HepG2 (cell line): ENCODE data around the gene CYP27A1. TPM values are rescaled to one million over a fixed set of nuclear protein-coding genes. Genes with fewer than 3 reads are reported as not detected.

ENCODE experiments used
- CBFB ChIP-seq: sonication (generic); formaldehyde crosslinking; IDR thresholded peaks from 2 replicates; pipeline ENCODE4 v1.4.0; 2020; ENCODE audit warnings: missing genetic modification reagents
- EP300 ChIP-seq, 3 experiments: sonication (generic) in 1 of 3; formaldehyde crosslinking in 1 of 3; IDR thresholded peaks; 2 replicates each; pipeline versions ENCODE4 v1.5.1 to v1.6.1; 2011 to 2020; ENCODE audit warnings: low read depth in 2 of 3, low read length in 2 of 3, borderline replicate concordance in 1 of 3, improper control_type of control experiment in 1 of 3, mild to moderate bottlenecking in 1 of 3, missing genetic modification reagents in 1 of 3, moderate library complexity in 1 of 3
- GPN1 ChIP-seq: sonication (generic); formaldehyde crosslinking; IDR thresholded peaks from 2 replicates; pipeline ENCODE4 v1.5.1; 2020; ENCODE audit warnings: missing genetic modification reagents, borderline replicate concordance
- HNF1A ChIP-seq, 2 experiments: sonication (generic) in 1 of 2; formaldehyde crosslinking in 1 of 2; IDR thresholded peaks; 2 replicates each; pipeline versions ENCODE4 v1.4.0 to v1.6.1; 2016 to 2020; ENCODE audit warnings: borderline replicate concordance in 1 of 2, low read depth in 1 of 2, mild to moderate bottlenecking in 1 of 2, missing genetic modification reagents in 1 of 2
- HNF4A ChIP-seq: sonication (generic); formaldehyde crosslinking; IDR thresholded peaks from 2 replicates; pipeline ENCODE4 v1.4.0; 2020; ENCODE audit warnings: missing genetic modification reagents
- KDM3A ChIP-seq: IDR thresholded peaks from 2 replicates; pipeline ENCODE4 v1.6.1; 2018; ENCODE audit warnings: low read depth, missing compliant biosample characterization
- NBN ChIP-seq: fragments of 450-650 bp; conservative IDR thresholded peaks from 2 replicates; pipeline ENCODE4 v1.6.1; 2017
- NCOA2 ChIP-seq: sonication (generic); formaldehyde crosslinking; IDR thresholded peaks from 2 replicates; pipeline ENCODE4 v1.8.0; 2022; ENCODE audit warnings: inconsistent platforms
- POLR2A ChIP-seq, 2 experiments: IDR thresholded peaks; 2 replicates each; pipeline ENCODE4 v1.6.1; 2011; ENCODE audit warnings: low read depth in 2 of 2, low read length in 2 of 2, mild to moderate bottlenecking in 1 of 2, moderate library complexity in 1 of 2; ENCODE audit not compliant: insufficient read depth in 1 of 2
- PRDM15 ChIP-seq: sonication (generic); formaldehyde crosslinking; IDR thresholded peaks from 2 replicates; pipeline ENCODE4 v1.4.0; 2020; ENCODE audit warnings: missing genetic modification reagents
- RFXAP ChIP-seq: sonication (generic); formaldehyde crosslinking; IDR thresholded peaks from 2 replicates; pipeline ENCODE4 v1.4.0; 2020; ENCODE audit warnings: missing genetic modification reagents, borderline replicate concordance
- SKI ChIP-seq: fragments of 450-650 bp; IDR thresholded peaks from one replicate; pipeline ENCODE4 v1.6.1; 2018; ENCODE audit warnings: mild to moderate bottlenecking; ENCODE audit not compliant: partially characterized antibody
- ZMYM3 ChIP-seq: sonication (generic); formaldehyde crosslinking; IDR thresholded peaks from 2 replicates; pipeline ENCODE4 v1.5.1; 2020; ENCODE audit warnings: mild to moderate bottlenecking, missing genetic modification reagents
- ZNF292 ChIP-seq: sonication (generic); formaldehyde crosslinking; IDR thresholded peaks from 2 replicates; pipeline ENCODE4 v1.8.1; 2022; ENCODE audit warnings: mild to moderate bottlenecking, low read depth, missing genetic modification reagents, borderline replicate concordance
- ZNF567 ChIP-seq: sonication (generic); formaldehyde crosslinking; IDR thresholded peaks from 2 replicates; pipeline ENCODE4 v1.8.1; 2023; ENCODE audit warnings: mild to moderate bottlenecking, missing genetic modification reagents, borderline replicate concordance
- polyA plus RNA-seq, 8 experiments: library from polyadenylated mRNA; depleted of rRNA in 3 of 8; stranded (reverse) in 7 of 8; unstranded in 1 of 8; fragments of >200 nt; fragmentation: Illumina TruSeq in 4 of 8; extraction: Trizol in 4 of 8; gene quantifications; 2 replicates each; pipeline versions ENCODE4 v1.2.1 to v1.2.3, GENCODE V29; 2011 to 2016; ENCODE audit warnings: low read depth in 4 of 8, missing spikeins in 1 of 8, mixed read lengths in 1 of 8; ENCODE audit not compliant: insufficient read depth in 1 of 8
- total RNA-seq, 5 experiments: library from RNA; depleted of rRNA; stranded (reverse); fragments of >200 nt; fragmentation: Illumina TruSeq; extraction: Trizol; gene quantifications; 2 replicates each; pipeline ENCODE4 v1.2.3, GENCODE V29; 2016; ENCODE audit warnings: low read depth in 1 of 5
- TF ChIP-seq, protein P1 (sequence below): sonication (generic); formaldehyde crosslinking; IDR thresholded peaks from 2 replicates; pipeline ENCODE4 v1.5.0; 2020; ENCODE audit warnings: missing genetic modification reagents
- TF ChIP-seq, protein P2 (sequence below): sonication (generic); formaldehyde crosslinking; IDR thresholded peaks from 2 replicates; pipeline ENCODE4 v1.9.0; 2021; ENCODE audit warnings: missing genetic modification reagents, borderline replicate concordance

The CYP27A1 gene
- total and polyA plus RNA-seq, 2 of the 13 experiments (the other 11 are each of a cell fraction or from before 2014, with no cell fraction given) = 157 to 266 TPM

DNA sequence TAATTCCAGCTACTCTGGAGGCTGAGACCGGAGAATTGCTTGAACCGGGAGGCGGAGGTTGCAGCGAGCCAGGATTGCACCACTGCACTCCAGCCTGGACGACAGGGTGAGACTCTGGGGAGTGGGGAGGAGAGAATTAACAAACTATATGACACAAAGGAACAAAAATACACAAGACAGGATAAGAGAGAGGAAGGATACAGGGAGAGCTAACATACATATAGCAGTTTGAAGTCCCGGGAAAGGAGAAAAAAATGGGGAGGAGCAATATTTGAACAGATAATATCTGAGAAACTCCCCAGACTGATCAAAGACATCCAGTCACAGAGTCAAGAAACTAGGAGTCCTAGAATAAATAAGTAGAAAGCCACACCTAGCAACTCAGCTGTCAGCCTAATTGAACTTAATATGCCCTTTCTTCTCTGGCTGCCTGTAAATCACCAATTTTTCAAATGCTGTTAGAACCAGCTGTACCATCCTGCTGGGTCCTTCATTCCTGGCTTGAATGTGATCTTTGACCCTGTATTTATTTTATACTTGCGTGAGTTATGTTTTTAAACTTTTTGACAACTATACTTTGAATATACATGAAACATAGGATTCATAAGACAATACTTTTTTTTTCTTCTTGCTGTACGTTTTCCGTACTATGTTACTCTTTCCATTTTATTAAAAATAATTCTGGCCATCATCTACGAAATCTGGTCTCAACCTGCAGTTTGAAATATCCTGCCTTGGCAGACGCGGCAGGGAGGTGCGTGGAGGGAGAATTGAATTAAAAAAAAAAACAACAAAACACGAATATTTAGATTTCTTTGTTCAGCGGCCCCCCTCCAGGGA, 876 bp upstream of the CYP27A1 start (continued):
- TF ChIP-seq HNF1A (IDR thresholded peaks at IDR 0.05; ENCODE audit: low read depth) = peak; percentile 22; the same call in 1 of the 2 replicates
- TF ChIP-seq HNF1A (CRISPR knock-in tag; IDR thresholded peaks at IDR 0.05; ENCODE audit: borderline replicate concordance) = no peak
- peak in 1 of 2 experiments; percentile 88; a peak in 2 of 4 replicates for TF ChIP-seq EP300 (IDR thresholded peaks at IDR 0.05; ENCODE audit: low read depth in 2 of 2, low read length in 2 of 2)
- TF ChIP-seq EP300 (CRISPR knock-in tag; IDR thresholded peaks at IDR 0.05; ENCODE audit: borderline replicate concordance) = peak; percentile 57; the same call in 1 of the 2 replicates
- TF ChIP-seq ZNF292 (CRISPR knock-in tag) = peak; percentile 73
- TF ChIP-seq ZMYM3 (CRISPR knock-in tag) = peak; percentile 99
- no peak for TF ChIP-seq NBN
- no peak for TF ChIP-seq GPN1 (CRISPR knock-in tag)
- TF ChIP-seq KDM3A (CRISPR knock-in tag) = 0 out of 2 replicates have a peak, but pooled peaks have one; percentile 31
- TF ChIP-seq PRDM15 (CRISPR knock-in tag) = 0 out of 2 replicates have a peak, but pooled peaks have one; percentile 15
- no peak for TF ChIP-seq CBFB (CRISPR knock-in tag)
- 0 out of 2 replicates have a peak, but pooled peaks have one; percentile 37 for TF ChIP-seq ZNF567 (CRISPR knock-in tag)
- 0 out of 2 replicates have a peak, but pooled peaks have one; percentile 63 for TF ChIP-seq NCOA2
- TF ChIP-seq HNF4A (CRISPR knock-in tag) = no peak; the same call in 1 of the 2 replicates
- peak; percentile 13; the same call in 1 of the 2 replicates for TF ChIP-seq RFXAP
- 0 out of 4 replicates have a peak, but pooled peaks of 1 of the 2 experiments have one; percentile 40 for TF ChIP-seq POLR2A (IDR thresholded peaks at IDR 0.05; ENCODE audit: insufficient read depth in 1 of 2, low read depth in 2 of 2, low read length in 2 of 2)
- TF ChIP-seq, protein P1, sequence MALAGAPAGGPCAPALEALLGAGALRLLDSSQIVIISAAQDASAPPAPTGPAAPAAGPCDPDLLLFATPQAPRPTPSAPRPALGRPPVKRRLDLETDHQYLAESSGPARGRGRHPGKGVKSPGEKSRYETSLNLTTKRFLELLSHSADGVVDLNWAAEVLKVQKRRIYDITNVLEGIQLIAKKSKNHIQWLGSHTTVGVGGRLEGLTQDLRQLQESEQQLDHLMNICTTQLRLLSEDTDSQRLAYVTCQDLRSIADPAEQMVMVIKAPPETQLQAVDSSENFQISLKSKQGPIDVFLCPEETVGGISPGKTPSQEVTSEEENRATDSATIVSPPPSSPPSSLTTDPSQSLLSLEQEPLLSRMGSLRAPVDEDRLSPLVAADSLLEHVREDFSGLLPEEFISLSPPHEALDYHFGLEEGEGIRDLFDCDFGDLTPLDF = no peak
- peak; percentile 39 for TF ChIP-seq SKI
- TF ChIP-seq, protein P2, sequence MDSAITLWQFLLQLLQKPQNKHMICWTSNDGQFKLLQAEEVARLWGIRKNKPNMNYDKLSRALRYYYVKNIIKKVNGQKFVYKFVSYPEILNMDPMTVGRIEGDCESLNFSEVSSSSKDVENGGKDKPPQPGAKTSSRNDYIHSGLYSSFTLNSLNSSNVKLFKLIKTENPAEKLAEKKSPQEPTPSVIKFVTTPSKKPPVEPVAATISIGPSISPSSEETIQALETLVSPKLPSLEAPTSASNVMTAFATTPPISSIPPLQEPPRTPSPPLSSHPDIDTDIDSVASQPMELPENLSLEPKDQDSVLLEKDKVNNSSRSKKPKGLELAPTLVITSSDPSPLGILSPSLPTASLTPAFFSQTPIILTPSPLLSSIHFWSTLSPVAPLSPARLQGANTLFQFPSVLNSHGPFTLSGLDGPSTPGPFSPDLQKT (CRISPR knock-in tag) = no peak
